BJ (cell line): ENCODE measurements around the gene AP4B1. TPM values are rescaled to one million over a fixed set of nuclear protein-coding genes. Genes with fewer than 3 reads are reported as not detected.

Source experiments
- CTCF ChIA-PET: fragments of 350-600 bp; formaldehyde crosslinking; extraction: SDS; loops from one replicate; lab custom pipeline; 2021; ENCODE audit warnings: antibody characterized with exemption, inconsistent platforms; lab: Yijun Ruan, JAX
- POLR2A ChIA-PET: fragments of 300-600 bp; sonication (Branson Sonifier 250); formaldehyde crosslinking; extraction: SDS; loops from one replicate; lab custom pipeline; 2021; ENCODE audit warnings: antibody characterized with exemption; lab: Charles Lee
- DNase-seq: peaks from one replicate; pipeline ENCODE4 v3.0.0-alpha.2; 2011; ENCODE audit warnings: low read depth
- H3K27me3 ChIP-seq: 2 replicates; pipeline ENCODE4 v1.6.0; 2011; ENCODE audit warnings: low read length; ENCODE audit not compliant: control insufficient read depth, insufficient read depth
- H3K36me3 ChIP-seq: 2 replicates; pipeline ENCODE4 v1.5.1; 2011; ENCODE audit warnings: low read length; ENCODE audit not compliant: control insufficient read depth, insufficient read depth
- H3K4me3 ChIP-seq: 2 replicates; pipeline ENCODE4 v1.5.1; 2011; ENCODE audit warnings: low read depth, mild to moderate bottlenecking, control low read depth, low read length
- CTCF ChIP-seq: IDR thresholded peaks from 2 replicates; pipeline ENCODE4 v1.5.1; 2011; ENCODE audit warnings: low read depth, mild to moderate bottlenecking, control low read depth, inconsistent platforms, low read length, moderate library complexity; ENCODE audit not compliant: insufficient read depth
- polyA plus RNA-seq: library from polyadenylated mRNA; depleted of rRNA; stranded (reverse); fragments of >200 nt; gene quantifications from 2 replicates; pipeline ENCODE4 v1.2.3, GENCODE V29; 2011

Gene AP4B1
- polyA plus RNA-seq, 1 experiment = 9.5 TPM

GRCh38 chr1:113898241-113898814 lies 6.3 kb downstream of the AP4B1 start:
- POLR2A ChIA-PET = no interaction called here
- Histone ChIP-seq H3K36me3 (peaks cover 2% of the 10 kb centered on the region; the same call in 1 of the 2 replicates), H3K27me3 (no peaks in the 10 kb centered on the region), H3K4me3 (no peak overlapping the region)
- DNase-seq = no peak
- CTCF ChIA-PET = interaction anchor here (1.7 kb wide), 1 partner anchor 65 kb away, joined by 5 read pairs; no protein-coding TSS in a partner anchor
- TF ChIP-seq CTCF = no peak

- CTCF ChIA-PET = interaction anchor here (1.1 kb wide), 1 partner anchor 57 kb away, joined by 3 read pairs; no protein-coding TSS in a partner anchor
- DNase-seq = no peak
Observed at GRCh38 chr1:113895961-113896360, 8.6 kb downstream of the AP4B1 start.

GRCh38 chr1:113895098-113895497 lies 9.5 kb downstream of the AP4B1 start:
- POLR2A ChIA-PET = no interaction called here

More at GRCh38 chr1:113895961-113896360, 8.6 kb downstream of the AP4B1 start:
- POLR2A ChIA-PET = no interaction called here
- no peaks in the 10 kb centered on the region for H3K27me3 ChIP-seq
- no peak overlapping the region for H3K4me3 ChIP-seq
- peaks cover 2% of the 10 kb centered on the region; the same call in 1 of the 2 replicates for H3K36me3 ChIP-seq
- no peak for TF ChIP-seq CTCF

GRCh38 chr1:113893267-113893666 lies 11.3 kb downstream of the AP4B1 start:
- POLR2A ChIA-PET = no interaction called here
- Histone ChIP-seq H3K36me3 (peaks cover 2% of the 10 kb centered on the region; the same call in 1 of the 2 replicates), H3K4me3 (no peak overlapping the region), H3K27me3 (no peaks in the 10 kb centered on the region)
- CTCF ChIA-PET = no interaction called here
- no peak for DNase-seq
- TF ChIP-seq CTCF = no peak

More at GRCh38 chr1:113895098-113895497, 9.5 kb downstream of the AP4B1 start:
- H3K36me3 ChIP-seq = peaks cover 2% of the 10 kb centered on the region; the same call in 1 of the 2 replicates
- no peak for DNase-seq
- H3K27me3 ChIP-seq = no peaks in the 10 kb centered on the region
- CTCF ChIA-PET = no interaction called here
- no peak overlapping the region for H3K4me3 ChIP-seq
- no peak for TF ChIP-seq CTCF

- no peak for TF ChIP-seq CTCF
- Histone ChIP-seq H3K36me3 (peaks cover 2% of the 10 kb centered on the region; the same call in 1 of the 2 replicates), H3K4me3 (no peak overlapping the region), H3K27me3 (no peaks in the 10 kb centered on the region)
- POLR2A ChIA-PET = no interaction called here
- DNase-seq = no peak
- CTCF ChIA-PET = no interaction called here
Observed at GRCh38 chr1:113891631-113892220, 12.9 kb downstream of the AP4B1 start.
